ENCODE data around the gene PITPNM3. TPM values are rescaled to one million over a fixed set of nuclear protein-coding genes. Genes with fewer than 3 reads are reported as not detected.

Gene PITPNM3
- total RNA-seq: 15.6 TPM
- long read RNA-seq, full-length matches to known transcripts: 3 of 35 reads
- long read RNA-seq, partial matches to known transcripts: 10 of 35 reads
- long read RNA-seq, other reads (novel, unspliced or antisense): 22 of 35 reads

DNA sequence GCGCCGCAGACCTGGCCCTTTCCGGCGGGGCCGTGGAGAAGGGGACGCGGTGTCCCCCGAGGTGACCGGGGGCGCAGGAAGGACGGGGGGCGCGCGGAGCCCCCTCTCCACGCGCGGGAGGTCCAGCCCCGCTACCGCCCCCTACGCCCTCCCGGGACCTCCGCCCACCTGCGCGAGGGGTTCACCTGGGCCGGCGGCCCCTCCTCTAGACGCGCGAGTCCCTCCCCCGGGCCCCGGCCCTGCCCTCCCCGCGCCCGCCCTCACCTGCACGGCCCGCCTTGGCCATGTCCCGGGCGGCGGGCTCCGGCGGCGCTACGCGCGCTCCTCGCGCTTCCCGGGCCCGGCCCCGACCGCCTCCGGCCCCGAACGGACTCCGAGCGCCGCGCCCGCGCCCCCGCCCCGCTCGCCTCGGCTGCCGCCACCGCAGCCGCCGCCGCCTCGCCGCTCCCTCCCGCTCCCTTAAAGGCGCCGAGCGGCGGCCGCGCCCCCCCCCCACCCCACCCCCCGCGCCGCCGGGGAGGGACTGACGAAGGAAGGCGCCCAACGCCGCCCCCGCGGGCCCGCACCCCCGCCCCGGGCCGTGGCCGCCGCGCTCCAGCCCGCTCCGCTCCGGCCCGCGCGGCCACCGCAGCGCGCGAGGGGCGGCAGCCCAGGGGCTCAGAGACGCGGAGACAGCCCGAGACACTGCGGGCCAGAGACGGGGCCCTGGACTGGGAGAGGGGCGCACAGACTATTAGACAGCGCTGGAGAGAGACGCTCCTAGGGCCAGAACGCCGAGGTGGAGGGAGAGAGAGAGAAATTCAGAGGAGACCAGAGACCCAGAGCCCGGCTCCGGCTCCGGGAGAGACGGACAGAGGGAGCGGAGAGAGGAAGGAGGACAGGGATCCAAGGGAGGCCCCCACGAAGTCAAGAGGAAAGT lies at the start of gene PITPNM3:
Gene PITPNM3 (minus strand): TSS at position 435 of the 919 bp plus-strand sequence. CDS start 149 bp downstream, at position 286.
- no peaks in the 10 kb centered on the region for H3K36me3 ChIP-seq
- peaks cover 9% of the 10 kb centered on the region for H3K27me3 ChIP-seq
- H3K9me3 ChIP-seq: no peaks in the 10 kb centered on the region
- H3K4me1 ChIP-seq: peaks cover 28% of the 10 kb centered on the region
- DNase-seq: peak; percentile 84
- peak within 1 kb of the TSS; percentile 67 for H3K4me3 ChIP-seq
- ATAC-seq: peak; percentile 54
- intact Hi-C loops (cut with DNase I): no loop called here
- TF ChIP-seq, protein P1, sequence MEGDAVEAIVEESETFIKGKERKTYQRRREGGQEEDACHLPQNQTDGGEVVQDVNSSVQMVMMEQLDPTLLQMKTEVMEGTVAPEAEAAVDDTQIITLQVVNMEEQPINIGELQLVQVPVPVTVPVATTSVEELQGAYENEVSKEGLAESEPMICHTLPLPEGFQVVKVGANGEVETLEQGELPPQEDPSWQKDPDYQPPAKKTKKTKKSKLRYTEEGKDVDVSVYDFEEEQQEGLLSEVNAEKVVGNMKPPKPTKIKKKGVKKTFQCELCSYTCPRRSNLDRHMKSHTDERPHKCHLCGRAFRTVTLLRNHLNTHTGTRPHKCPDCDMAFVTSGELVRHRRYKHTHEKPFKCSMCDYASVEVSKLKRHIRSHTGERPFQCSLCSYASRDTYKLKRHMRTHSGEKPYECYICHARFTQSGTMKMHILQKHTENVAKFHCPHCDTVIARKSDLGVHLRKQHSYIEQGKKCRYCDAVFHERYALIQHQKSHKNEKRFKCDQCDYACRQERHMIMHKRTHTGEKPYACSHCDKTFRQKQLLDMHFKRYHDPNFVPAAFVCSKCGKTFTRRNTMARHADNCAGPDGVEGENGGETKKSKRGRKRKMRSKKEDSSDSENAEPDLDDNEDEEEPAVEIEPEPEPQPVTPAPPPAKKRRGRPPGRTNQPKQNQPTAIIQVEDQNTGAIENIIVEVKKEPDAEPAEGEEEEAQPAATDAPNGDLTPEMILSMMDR (IDR thresholded peaks at IDR 0.05): no peak
- H3K27ac ChIP-seq: peak within 1 kb of the TSS; percentile 76

DNA sequence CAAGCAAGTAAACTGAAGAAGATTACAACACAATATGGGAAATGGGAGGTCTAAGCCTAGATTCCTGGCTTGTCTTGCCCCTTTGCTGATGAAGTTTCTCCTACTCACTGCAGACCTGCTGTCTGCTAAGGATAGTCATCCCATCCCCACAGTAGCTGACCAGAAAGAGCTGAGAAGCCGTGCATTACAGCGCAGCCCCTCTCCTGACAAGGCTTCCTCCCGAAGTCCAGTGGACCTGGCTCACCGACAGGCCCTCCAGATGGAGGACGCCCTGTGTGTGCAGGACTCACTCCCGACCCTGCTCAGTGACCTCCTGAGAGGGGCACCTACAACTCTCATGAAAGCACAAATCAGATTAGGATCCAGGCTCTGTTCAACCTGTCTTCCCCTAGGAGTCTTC lies 48.8 kb upstream of the PITPNM3 start:
- H3K27ac ChIP-seq: no peak overlapping the region
- no peak for DNase-seq
- H3K36me3 ChIP-seq: peaks cover 58% of the 10 kb centered on the region
- H3K4me3 ChIP-seq: no peak overlapping the region
- H3K4me1 ChIP-seq: peaks cover 13% of the 10 kb centered on the region
- no peaks in the 10 kb centered on the region for H3K9me3 ChIP-seq
- H3K27me3 ChIP-seq: no peaks in the 10 kb centered on the region
- ATAC-seq: no peak
- TF ChIP-seq, protein P1 (IDR thresholded peaks at IDR 0.05): no peak
- intact Hi-C loops (cut with DNase I): no loop called here

DNA sequence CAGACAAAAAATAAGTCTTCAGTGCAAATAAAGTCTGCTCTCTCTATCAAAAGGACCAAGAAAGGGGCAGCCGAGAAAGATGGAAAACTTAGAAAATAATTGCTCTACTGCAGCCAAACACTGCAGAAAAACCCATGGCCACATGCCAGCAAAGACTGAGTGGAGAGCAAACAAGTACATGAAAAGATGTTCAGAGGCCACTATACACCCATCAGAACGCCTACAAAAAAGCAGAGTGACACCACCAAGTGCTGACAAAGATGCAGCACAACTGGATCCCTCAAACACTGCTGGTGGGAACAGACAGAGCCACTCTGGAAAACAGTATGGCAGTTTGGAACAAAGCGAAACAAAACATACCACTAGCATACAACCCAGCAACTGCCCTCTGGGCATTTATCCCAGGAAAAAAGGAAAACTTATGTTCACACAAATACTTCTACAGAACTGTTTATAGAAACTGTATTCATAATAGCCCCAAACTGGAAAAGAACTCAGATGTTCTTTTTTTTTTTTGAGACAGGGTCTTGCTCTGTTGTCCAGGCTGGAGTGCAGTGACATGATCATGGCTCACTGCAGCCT lies 47.5 kb upstream of the PITPNM3 start:
- peaks cover 45% of the 10 kb centered on the region for H3K36me3 ChIP-seq
- H3K27ac ChIP-seq: no peak overlapping the region
- no peaks in the 10 kb centered on the region for H3K27me3 ChIP-seq
- peaks cover 26% of the 10 kb centered on the region for H3K4me1 ChIP-seq
- DNase-seq: no peak
- intact Hi-C loops (cut with DNase I): no loop called here
- TF ChIP-seq, protein P1 (IDR thresholded peaks at IDR 0.05): no peak
- peak; percentile 55 for ATAC-seq
- no peaks in the 10 kb centered on the region for H3K9me3 ChIP-seq
- H3K4me3 ChIP-seq: no peak overlapping the region

DNA sequence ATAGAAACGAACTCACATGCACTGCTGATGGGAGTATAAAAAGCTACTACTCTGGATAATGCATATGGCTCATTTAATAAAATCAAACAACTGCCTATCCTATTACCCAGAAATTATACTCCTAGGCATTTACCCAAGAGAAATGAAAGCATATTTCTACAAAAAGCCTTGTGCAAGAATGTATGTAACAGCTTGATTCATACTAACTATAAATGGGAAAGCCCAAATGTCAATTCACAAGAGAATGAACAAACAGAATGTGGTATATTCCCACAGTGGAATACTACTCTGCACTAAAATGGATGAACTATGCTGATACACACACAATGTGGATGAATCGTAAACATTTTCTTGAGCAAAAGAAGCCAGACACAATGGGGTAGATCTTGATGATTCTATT lies 45.8 kb upstream of the PITPNM3 start:
- H3K36me3 ChIP-seq: peaks cover 29% of the 10 kb centered on the region
- no peaks in the 10 kb centered on the region for H3K9me3 ChIP-seq
- H3K4me3 ChIP-seq: no peak overlapping the region
- H3K27me3 ChIP-seq: no peaks in the 10 kb centered on the region
- intact Hi-C loops (cut with DNase I): no loop called here
- peaks cover 40% of the 10 kb centered on the region for H3K4me1 ChIP-seq
- TF ChIP-seq, protein P1 (IDR thresholded peaks at IDR 0.05): no peak
- ATAC-seq (no peak), DNase-seq (no peak)
- H3K27ac ChIP-seq: no peak overlapping the region

DNA sequence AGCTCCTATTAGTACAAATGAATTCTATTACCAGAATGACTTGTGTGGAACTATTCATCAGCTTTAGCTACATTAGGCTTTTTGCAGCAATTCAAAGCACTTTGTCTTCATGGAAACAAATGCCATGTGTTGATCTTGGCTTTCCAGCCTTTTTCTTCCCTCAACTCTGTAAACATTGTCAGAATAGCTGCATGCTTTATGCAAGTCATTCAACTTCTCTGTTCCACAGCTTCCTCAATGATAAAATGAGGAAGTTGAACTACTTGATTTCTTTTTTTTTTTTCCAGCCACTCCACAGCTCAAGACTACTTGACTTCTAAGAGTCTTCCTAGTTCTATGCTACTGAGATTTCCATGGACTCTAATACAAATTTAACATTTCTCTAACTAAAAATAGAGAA lies 43.0 kb upstream of the PITPNM3 start:
- Histone ChIP-seq H3K27me3 (no peaks in the 10 kb centered on the region), H3K36me3 (peaks cover 22% of the 10 kb centered on the region), H3K4me3 (no peak overlapping the region), H3K9me3 (no peaks in the 10 kb centered on the region), H3K27ac (peak overlapping the region; percentile 58), H3K4me1 (peaks cover 40% of the 10 kb centered on the region)
- TF ChIP-seq, protein P1 (IDR thresholded peaks at IDR 0.05): no peak
- DNase-seq: no peak
- intact Hi-C loops (cut with DNase I): no loop called here
- ATAC-seq: peak; percentile 91

All from upper lobe of right lung (tissue), 1 donor.